ENCODE data around the gene DHRS1.
A peak's percentile ranks its signal among the peaks of the same experiment; 100 is the strongest.

The DHRS1 gene

GRCh38 chr14:24262821-24263733 is 36.5 kb downstream of the DHRS1 start, which contains the start of gene TGM1:
Gene TGM1, minus strand, starts transcription at chr14:24263177. Its CDS starts 825 bp downstream, at chr14:24262352.
- no peak for DNase-seq (ENCODE audit: low spot score)
- TF ChIP-seq CTCF (IDR thresholded peaks at IDR 0.05): no peak
- H3K4me3 ChIP-seq: no peak within 1 kb of the TSS
- H3K27ac ChIP-seq: no peak within 1 kb of the TSS

GRCh38 chr14:24261969-24262327 is 37.6 kb downstream of the DHRS1 start:
- no peak for TF ChIP-seq CTCF (IDR thresholded peaks at IDR 0.05)
- no peak for DNase-seq (ENCODE audit: low spot score)
- Histone ChIP-seq H3K4me3 (no peak overlapping the region), H3K27ac (no peak overlapping the region)

- no peak for TF ChIP-seq CTCF (IDR thresholded peaks at IDR 0.05)
- H3K4me3 ChIP-seq: no peak overlapping the region
- H3K27ac ChIP-seq: no peak overlapping the region
- DNase-seq (ENCODE audit: low spot score): no peak
Measured at GRCh38 chr14:24261256-24261968, 38.2 kb downstream of the DHRS1 start.

GRCh38 chr14:24260780-24261157 is 38.8 kb downstream of the DHRS1 start:
- DNase-seq (ENCODE audit: low spot score): no peak
- TF ChIP-seq CTCF (IDR thresholded peaks at IDR 0.05): no peak
- Histone ChIP-seq H3K4me3 (no peak overlapping the region), H3K27ac (no peak overlapping the region)

GRCh38 chr14:24260026-24260779 is 39.4 kb downstream of the DHRS1 start:
- Histone ChIP-seq H3K27ac (peak overlapping the region in 1 of 2 donors; percentile 51), H3K4me3 (no peak overlapping the region)
- no peak for TF ChIP-seq CTCF (IDR thresholded peaks at IDR 0.05)
- no peak for DNase-seq (ENCODE audit: low spot score)

GRCh38 chr14:24259282-24260025 is 40.1 kb downstream of the DHRS1 start:
- no peak for DNase-seq (ENCODE audit: low spot score)
- H3K27ac ChIP-seq: peak overlapping the region in 1 of 2 donors; percentile 51
- H3K4me3 ChIP-seq: no peak overlapping the region
- no peak for TF ChIP-seq CTCF (IDR thresholded peaks at IDR 0.05)
